OCI-LY7 (cell line): ENCODE data around the gene ARL15.

ENCODE experiments used
- CTCF ChIP-seq: fragments of 200-600 bp; sonication (generic); conservative IDR thresholded peaks from 2 replicates; pipeline ENCODE4 v1.5.1; 2014; ENCODE audit warnings: mild to moderate bottlenecking, antibody characterized with exemption, low read length, moderate library complexity, mixed read lengths
- EZH2phosphoT487 ChIP-seq: fragments of 200-600 bp; sonication (generic); IDR thresholded peaks from 2 replicates; pipeline ENCODE4 v1.6.1; 2018; ENCODE audit warnings: low read depth, borderline replicate concordance, mild to moderate bottlenecking, mixed run types, antibody characterized with exemption, low read length, moderate library complexity, mixed read lengths

- TF ChIP-seq CTCF (no peak), EZH2phosphoT487 (no peak)
Measured at GRCh38 chr5:54186108-54186507, 124.3 kb downstream of the ARL15 start.
